Measurements from ENCODE around the gene TARP.

GRCh38 chr7:38321050-38321449 is 47.6 kb upstream of the TARP start:
- TF ChIP-seq CTCF (IDR thresholded peaks at IDR 0.05; ENCODE audit: insufficient read depth, low read length), result no peak
- no peak for TF ChIP-seq POLR2AphosphoS5 (IDR thresholded peaks at IDR 0.05; ENCODE audit: low read depth)
